Subcutaneous abdominal adipose tissue (tissue), 5 donors: Measurements from ENCODE around the gene ZNF555.

Source experiments
- H3K27ac ChIP-seq: one replicate; pipeline ENCODE4 v1.7.0; 2013; ENCODE audit warnings: low read depth, mild to moderate bottlenecking, inconsistent platforms, low read length, moderate library complexity
- H3K27me3 ChIP-seq, 5 donors: one replicate each; pipeline ENCODE4 v1.7.0; 2013; ENCODE audit warnings: low read length in 5 of 5, inconsistent platforms in 1 of 5; ENCODE audit not compliant: control insufficient read depth in 5 of 5, insufficient read depth in 4 of 5
- H3K36me3 ChIP-seq, 5 donors: one replicate each; pipeline ENCODE4 v1.7.0; 2013; ENCODE audit warnings: low read length in 5 of 5; ENCODE audit not compliant: control insufficient read depth in 5 of 5, insufficient read depth in 5 of 5
- H3K4me1 ChIP-seq, 5 donors: one replicate each; pipeline ENCODE4 v1.7.0; 2013; ENCODE audit warnings: low read length in 5 of 5, mild to moderate bottlenecking in 3 of 5, moderate library complexity in 1 of 5; ENCODE audit not compliant: control insufficient read depth in 5 of 5, insufficient read depth in 5 of 5
- H3K4me3 ChIP-seq, 5 donors: one replicate each; pipeline ENCODE4 v1.7.0; 2013; ENCODE audit warnings: low read length in 5 of 5, low read depth in 1 of 5
- H3K9ac ChIP-seq, 5 donors: one replicate each; pipeline ENCODE4 v1.7.0; 2013; ENCODE audit warnings: low read length in 5 of 5, mild to moderate bottlenecking in 4 of 5, moderate library complexity in 3 of 5
- H3K9me3 ChIP-seq, 5 donors: one replicate each; pipeline ENCODE4 v1.7.0; 2013; ENCODE audit warnings: low read length in 5 of 5; ENCODE audit not compliant: control insufficient read depth in 5 of 5
- donor health status: healthy.
- donor health status: healthy.
- donor health status: healthy.
- donor health status: healthy.
- donor health status: healthy.

Gene ZNF555

DNA sequence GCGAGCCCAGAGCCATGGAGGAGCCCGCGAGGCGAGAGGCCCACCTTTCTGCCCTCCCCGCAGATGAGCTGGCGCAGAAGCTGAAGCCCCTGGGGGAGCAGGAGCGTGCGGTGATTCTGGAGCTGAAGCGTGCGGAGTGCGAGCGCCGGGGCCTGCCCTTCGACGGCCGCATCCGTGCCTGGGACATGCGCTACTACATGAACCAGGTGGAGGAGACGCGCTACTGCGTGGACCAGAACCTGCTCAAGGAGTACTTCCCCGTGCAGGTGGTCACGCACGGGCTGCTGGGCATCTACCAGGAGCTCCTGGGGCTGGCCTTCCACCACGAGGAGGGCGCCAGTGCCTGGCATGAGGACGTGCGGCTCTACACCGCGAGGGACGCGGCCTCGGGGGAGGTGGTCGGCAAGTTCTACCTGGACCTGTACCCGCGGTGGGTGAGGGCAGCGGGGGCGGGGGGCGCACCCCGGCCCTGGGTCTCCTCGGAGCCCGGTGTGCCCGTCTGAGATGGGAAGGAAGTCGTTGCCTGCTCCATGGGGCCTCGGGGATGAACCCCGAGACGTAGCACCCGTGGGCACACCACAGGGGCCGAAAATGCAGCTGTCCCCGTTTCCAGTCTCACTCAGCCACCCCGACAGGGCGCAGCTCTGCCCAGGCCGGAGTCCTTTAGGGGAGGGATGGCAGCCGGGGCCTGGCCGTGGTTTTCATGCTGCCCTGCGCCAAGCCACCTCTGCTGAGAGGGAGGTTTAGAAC, 33.7 kb upstream of the ZNF555 start:
- Histone ChIP-seq H3K27me3 (no peaks in the 10 kb centered on the region), H3K4me1 (no peaks in the 10 kb centered on the region), H3K27ac (no peak overlapping the region), H3K9me3 (no peaks in the 10 kb centered on the region), H3K4me3 (no peak overlapping the region), H3K36me3 (peaks cover 0 to 81% (median 60%) of the 10 kb centered on the region in 5 donors), H3K9ac (no peak overlapping the region)

DNA sequence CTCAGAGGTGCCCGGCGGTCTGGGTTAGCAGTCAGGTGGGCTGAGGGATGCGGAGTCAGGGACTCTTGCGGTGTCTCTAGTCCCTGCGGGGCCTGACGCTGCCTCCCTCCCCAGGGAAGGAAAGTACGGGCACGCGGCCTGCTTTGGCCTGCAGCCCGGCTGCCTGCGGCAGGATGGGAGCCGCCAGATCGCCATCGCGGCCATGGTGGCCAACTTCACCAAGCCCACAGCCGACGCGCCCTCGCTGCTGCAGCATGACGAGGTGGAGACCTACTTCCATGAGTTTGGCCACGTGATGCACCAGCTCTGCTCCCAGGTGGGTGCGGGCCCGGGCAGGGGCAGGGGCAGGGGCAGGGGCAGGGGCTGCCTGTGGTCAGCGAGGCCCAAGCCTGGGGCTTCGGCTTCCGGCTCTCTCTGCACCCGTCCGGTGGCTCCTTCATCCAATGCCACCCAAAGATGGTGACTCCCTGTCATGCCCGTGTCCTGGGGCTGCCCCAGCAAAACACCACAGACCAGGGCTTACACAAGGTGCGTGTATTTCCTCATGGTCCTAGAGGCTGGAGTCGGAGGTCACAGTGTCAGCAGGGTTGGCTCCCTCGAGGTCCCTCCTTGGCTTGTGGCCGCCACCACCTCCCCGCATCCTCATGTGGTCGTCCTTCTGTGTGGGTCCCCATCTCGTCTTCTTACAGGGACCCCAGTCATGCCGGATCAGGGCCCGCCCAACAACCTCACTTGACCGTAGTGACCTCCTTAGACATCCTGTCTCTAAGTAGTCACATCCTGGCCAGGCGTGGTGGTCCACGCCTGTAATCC, 32.9 kb upstream of the ZNF555 start:
- H3K27me3 ChIP-seq, result no peaks in the 10 kb centered on the region
- H3K27ac ChIP-seq, result no peak overlapping the region
- peaks cover 0 to 80% (median 59%) of the 10 kb centered on the region in 5 donors for H3K36me3 ChIP-seq
- no peak overlapping the region for H3K9ac ChIP-seq
- H3K4me3 ChIP-seq, result no peak overlapping the region
- H3K9me3 ChIP-seq, result no peaks in the 10 kb centered on the region
- no peaks in the 10 kb centered on the region for H3K4me1 ChIP-seq

DNA sequence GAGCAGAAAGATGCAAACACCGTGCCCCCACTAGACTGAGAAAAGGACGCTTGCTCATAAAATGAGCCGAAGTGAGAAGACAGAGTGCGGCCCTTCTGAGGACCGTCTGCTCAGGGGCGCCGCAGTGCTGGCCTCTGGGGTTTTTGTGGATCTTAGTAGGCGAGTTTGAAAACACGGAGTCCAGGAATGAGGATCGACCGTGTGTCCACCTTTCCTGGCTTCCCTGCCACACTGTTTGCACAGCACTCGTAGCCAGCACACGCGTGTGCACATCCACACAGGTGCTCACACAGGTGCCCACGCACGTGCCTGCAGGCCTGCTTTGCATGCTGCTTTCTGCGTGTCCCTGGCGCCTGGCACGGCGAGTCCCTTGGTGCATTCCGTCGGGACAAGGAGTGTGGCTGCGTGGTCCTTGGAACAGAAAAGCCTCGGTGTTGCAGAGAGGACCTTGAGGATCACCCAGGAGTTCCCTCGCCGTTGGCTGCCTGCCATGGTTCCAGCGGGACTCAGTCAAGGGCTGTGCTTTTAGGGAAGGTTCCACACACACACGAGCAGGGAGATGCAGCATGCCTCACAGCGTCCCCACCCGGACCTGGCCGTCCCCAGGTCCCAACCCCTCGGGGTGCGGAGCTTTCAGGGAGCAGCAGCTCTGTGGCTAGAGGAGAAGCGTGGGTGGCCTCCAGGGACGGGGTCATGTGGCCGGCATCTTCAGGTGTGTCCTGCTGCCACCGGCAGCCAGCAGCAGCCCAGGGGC, 31.7 kb upstream of the ZNF555 start:
- Histone ChIP-seq H3K27ac (no peak overlapping the region), H3K4me3 (no peak overlapping the region), H3K9me3 (no peaks in the 10 kb centered on the region), H3K36me3 (peaks cover 0 to 83% (median 60%) of the 10 kb centered on the region in 5 donors), H3K9ac (no peak overlapping the region), H3K27me3 (no peaks in the 10 kb centered on the region), H3K4me1 (peaks cover 0 to 2% (median 0%) of the 10 kb centered on the region in 5 donors)

DNA sequence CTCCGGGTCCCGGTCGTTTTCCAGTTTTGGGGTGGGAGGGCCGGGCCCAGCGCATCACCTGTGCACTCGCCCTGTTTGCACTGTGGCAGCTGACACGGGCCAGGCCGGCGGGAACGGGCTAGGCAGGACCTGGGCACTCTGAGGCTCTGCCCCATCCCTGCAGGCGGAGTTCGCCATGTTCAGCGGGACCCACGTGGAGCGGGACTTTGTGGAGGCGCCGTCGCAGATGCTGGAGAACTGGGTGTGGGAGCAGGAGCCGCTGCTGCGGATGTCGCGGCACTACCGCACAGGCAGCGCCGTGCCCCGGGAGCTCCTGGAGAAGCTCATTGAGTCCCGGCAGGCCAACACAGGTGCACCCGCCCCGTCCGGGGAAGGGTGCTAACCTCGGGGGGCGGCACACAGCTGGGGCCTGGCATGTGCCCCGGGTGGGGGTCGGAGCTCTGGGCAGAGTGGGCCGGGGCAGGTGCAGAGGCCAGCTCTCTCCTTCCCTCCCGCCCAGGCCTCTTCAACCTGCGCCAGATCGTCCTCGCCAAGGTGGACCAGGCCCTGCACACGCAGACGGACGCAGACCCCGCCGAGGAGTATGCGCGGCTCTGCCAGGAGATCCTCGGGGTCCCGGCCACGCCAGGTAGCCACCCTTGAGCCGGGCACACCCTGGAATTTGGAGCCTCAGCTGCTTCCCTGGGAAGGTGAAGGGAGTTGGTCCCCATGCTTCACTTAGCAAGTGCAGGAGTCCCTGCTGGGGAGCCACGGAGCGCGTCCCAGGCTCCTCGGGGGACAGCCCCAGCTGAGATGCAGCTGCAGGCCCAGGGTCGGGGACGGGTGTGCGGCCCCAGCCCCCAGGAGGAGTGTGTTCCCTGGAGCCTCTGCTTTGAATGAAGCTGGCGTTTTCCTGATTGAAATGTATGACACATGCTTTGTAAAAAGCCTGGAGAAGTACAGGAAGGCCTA, 30.9 kb upstream of the ZNF555 start:
- Histone ChIP-seq H3K4me3 (no peak overlapping the region), H3K27me3 (no peaks in the 10 kb centered on the region), H3K9me3 (no peaks in the 10 kb centered on the region), H3K4me1 (peaks cover 0 to 2% (median 0%) of the 10 kb centered on the region in 5 donors), H3K36me3 (peaks cover 0 to 77% (median 52%) of the 10 kb centered on the region in 5 donors), H3K9ac (no peak overlapping the region), H3K27ac (no peak overlapping the region)

DNA sequence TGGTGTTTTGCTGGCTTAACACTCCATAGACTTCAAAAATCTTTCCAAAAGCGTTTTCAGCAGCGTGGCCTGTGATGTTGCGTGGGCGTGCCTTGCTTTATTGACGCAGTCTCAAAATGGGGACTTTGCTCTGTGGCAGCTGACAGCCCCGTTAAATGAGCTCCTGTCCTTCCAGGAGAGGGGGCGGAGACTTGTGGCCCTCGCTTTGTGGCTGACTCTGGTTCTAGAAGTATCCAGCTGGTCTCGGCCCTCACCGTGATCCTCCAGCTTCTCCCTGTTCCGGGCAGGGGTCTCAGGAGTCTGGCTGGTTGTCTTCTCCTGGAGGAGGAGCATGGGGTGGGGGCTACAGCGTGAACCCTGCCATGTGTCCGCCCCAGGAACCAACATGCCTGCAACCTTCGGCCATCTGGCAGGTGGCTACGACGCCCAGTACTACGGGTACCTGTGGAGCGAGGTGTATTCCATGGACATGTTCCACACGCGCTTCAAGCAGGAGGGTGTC, 30.0 kb upstream of the ZNF555 start:
- H3K9me3 ChIP-seq, result no peaks in the 10 kb centered on the region
- H3K27me3 ChIP-seq, result no peaks in the 10 kb centered on the region
- peaks cover 0 to 2% (median 0%) of the 10 kb centered on the region in 5 donors for H3K4me1 ChIP-seq
- no peak overlapping the region for H3K27ac ChIP-seq
- peaks cover 0 to 75% (median 51%) of the 10 kb centered on the region in 5 donors for H3K36me3 ChIP-seq
- H3K4me3 ChIP-seq, result no peak overlapping the region
- no peak overlapping the region for H3K9ac ChIP-seq

DNA sequence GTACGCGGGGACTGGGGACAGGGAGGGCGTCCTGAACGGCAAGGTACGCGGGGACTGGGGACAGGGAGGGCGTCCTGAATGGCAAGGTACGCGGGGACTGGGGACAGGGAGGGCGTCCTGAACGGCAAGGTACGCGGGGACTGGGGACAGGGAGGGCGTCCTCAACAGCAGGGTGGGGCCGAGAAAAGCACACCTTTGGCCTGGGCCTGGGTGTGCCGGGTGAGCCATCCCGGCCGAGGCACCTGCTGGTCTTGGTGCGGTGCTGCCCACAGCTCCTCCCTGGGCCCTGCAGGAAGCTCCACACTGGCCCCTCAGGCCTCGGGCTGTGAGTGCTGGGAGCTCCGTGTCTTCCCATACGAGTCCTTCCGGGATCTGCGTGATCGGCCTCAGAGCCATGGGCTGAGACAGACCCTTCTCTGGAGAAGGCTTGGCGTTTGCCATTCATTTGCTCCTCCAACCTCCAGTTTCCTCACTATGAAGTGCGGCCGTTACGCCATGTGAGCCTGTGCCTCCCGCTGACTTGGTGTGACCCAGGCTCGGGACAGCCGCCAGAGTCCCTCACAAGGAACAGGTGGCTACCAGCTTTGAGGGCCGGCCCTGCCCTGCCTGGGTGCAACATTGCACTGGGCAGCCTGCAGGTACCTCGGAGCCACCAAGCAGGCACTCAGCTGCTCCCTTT, 29.4 kb upstream of the ZNF555 start:
- H3K36me3 ChIP-seq, result peaks cover 0 to 69% (median 49%) of the 10 kb centered on the region in 5 donors
- no peaks in the 10 kb centered on the region for H3K9me3 ChIP-seq
- H3K4me3 ChIP-seq, result no peak overlapping the region
- H3K27me3 ChIP-seq, result no peaks in the 10 kb centered on the region
- no peak overlapping the region for H3K9ac ChIP-seq
- peaks cover 0 to 2% (median 0%) of the 10 kb centered on the region in 5 donors for H3K4me1 ChIP-seq
- H3K27ac ChIP-seq, result no peak overlapping the region

DNA sequence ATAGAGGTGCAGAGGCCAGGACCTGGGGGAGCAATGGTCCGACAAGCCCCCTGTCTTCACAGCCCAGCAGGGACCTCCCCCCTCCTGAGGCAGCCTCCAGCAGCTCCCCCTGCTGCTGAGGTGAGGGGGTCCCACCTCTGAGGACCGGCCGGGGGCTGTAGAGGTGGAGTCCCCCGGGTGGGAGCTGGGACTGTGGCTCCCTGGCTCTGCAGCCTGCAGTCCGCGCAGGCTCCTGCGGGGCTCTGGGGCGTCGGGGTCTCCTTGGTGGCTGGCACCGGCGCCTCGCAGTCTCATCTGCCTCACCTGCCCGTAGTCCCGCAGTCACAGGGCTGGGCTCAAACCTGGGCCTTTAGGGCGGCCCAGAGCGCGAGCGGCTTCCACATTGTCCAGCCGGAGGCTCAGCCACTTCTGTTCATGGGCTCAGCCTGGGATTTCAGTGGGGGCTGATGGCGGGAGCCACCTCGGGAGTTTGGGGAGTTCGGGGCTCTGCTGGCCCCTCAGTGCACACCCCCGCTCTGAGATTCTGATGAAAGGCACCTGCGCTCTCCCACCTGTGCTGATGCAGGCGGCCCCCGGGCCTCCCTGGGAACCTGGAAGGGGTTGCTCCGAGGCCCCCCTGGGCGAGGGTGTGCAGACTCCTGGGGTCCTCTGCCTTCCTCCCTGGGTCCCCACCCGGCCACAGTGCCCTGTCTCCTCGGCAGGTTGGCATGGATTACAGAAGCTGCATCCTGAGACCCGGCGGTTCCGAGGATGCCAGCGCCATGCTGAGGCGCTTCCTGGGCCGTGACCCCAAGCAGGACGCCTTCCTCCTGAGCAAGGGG, 28.7 kb upstream of the ZNF555 start:
- Histone ChIP-seq H3K27ac (no peak overlapping the region), H3K4me3 (no peak overlapping the region), H3K4me1 (peaks cover 0 to 2% (median 0%) of the 10 kb centered on the region in 5 donors), H3K27me3 (no peaks in the 10 kb centered on the region), H3K9me3 (no peaks in the 10 kb centered on the region), H3K36me3 (peaks cover 0 to 62% (median 45%) of the 10 kb centered on the region in 5 donors), H3K9ac (no peak overlapping the region)
